Left ventricle myocardium inferior (tissue), 1 donor: ENCODE measurements around the gene ATG5. TPM values are rescaled to one million over a fixed set of nuclear protein-coding genes. Genes with fewer than 3 reads are reported as not detected.

Source experiments
- DNase-seq: peaks from one replicate; pipeline ENCODE4 v3.0.0-alpha.2; 2020
- H3K27ac ChIP-seq: fragments of 200-600 bp; replicated peaks from 2 replicates; pipeline ENCODE4 v1.8.0; 2021
- H3K27me3 ChIP-seq: fragments of 200-600 bp; 2 replicates; pipeline ENCODE4 v1.8.0; 2021; ENCODE audit warnings: low read depth
- H3K36me3 ChIP-seq: fragments of 200-600 bp; 2 replicates; pipeline ENCODE4 v1.8.0; 2021
- H3K4me1 ChIP-seq: fragments of 200-600 bp; 2 replicates; pipeline ENCODE4 v1.8.0; 2021
- H3K4me3 ChIP-seq: fragments of 200-600 bp; 2 replicates; pipeline ENCODE4 v1.8.0; 2021; ENCODE audit warnings: mild to moderate bottlenecking, moderate library complexity
- H3K9me3 ChIP-seq: fragments of 200-600 bp; replicated peaks from 2 replicates; pipeline ENCODE4 v1.8.0; 2021
- intact Hi-C: fragments of 100-400 bp; cut with micrococcal nuclease; formaldehyde crosslinking; loops from one replicate; pipeline ENCODE4 v1.11.0; 2022
- total RNA-seq: library from RNA; stranded (reverse); fragmentation: NEBNext Ultra II Directional; extraction: Animal tissue kit (Norgen Biotek cat#: 25700); gene quantifications from one replicate; pipeline ENCODE4 v1.2.1, GENCODE V29; 2021
- TF ChIP-seq, protein P1 (sequence below): fragments of 200-600 bp; IDR thresholded peaks from 2 replicates; pipeline ENCODE4 v1.8.0; 2021; ENCODE audit warnings: antibody characterized with exemption, mild to moderate bottlenecking, borderline replicate concordance
- donor health status: DM: no; HTN: yes; CAD: no; lungs with severe emphysema.

The ATG5 gene
- total RNA-seq, 1 donor from 2014 or later: 18.0 TPM

DNA sequence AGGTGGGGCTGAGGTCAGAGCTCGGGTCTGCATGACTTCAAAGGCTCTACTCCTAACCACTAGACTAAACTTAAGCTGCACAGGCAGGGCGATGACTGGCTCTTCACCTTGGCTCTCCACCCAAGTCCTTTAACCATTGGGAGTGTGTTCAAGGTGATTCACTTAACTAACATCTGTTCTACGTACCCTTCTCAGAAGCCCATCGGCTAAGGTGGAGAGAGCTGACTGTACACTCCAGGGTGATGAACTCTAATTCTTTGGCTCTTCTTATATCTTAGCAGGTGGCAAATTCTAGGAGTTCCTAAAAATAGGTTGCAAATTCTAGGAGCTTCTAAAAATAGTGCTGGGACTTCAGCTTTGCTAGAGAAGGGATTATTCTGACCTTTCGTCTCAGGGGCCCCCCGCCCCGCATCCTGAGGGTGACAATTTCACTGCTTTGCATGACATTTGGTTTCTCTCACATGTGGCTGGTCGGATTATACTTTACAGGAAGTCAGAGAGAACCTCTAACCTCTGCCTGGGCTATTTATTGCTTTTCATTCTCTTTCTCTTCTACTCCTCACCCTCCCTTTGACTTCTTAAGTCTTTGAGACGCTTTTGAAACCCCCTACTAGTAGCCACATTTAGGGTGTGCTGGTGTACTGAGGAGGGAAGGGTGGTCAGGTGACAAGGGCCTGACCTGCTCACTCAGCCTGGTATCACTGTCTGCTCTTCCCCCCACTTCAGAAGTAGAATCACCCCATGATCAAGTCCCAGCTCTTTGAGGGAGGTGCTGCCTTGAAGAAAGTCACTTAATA lies 183.9 kb downstream of the ATG5 start:
- Histone ChIP-seq H3K9me3 (no peaks in the 10 kb centered on the region), H3K4me3 (no peak overlapping the region), H3K36me3 (no peaks in the 10 kb centered on the region), H3K27me3 (peaks cover 16% of the 10 kb centered on the region), H3K4me1 (peaks cover 9% of the 10 kb centered on the region), H3K27ac (no peak overlapping the region)
- TF ChIP-seq, protein P1, sequence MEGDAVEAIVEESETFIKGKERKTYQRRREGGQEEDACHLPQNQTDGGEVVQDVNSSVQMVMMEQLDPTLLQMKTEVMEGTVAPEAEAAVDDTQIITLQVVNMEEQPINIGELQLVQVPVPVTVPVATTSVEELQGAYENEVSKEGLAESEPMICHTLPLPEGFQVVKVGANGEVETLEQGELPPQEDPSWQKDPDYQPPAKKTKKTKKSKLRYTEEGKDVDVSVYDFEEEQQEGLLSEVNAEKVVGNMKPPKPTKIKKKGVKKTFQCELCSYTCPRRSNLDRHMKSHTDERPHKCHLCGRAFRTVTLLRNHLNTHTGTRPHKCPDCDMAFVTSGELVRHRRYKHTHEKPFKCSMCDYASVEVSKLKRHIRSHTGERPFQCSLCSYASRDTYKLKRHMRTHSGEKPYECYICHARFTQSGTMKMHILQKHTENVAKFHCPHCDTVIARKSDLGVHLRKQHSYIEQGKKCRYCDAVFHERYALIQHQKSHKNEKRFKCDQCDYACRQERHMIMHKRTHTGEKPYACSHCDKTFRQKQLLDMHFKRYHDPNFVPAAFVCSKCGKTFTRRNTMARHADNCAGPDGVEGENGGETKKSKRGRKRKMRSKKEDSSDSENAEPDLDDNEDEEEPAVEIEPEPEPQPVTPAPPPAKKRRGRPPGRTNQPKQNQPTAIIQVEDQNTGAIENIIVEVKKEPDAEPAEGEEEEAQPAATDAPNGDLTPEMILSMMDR: no peak
- no peak for DNase-seq
- intact Hi-C loops: no loop called here

GRCh38 chr6:106138151-106138550 lies 187.4 kb downstream of the ATG5 start:
- Histone ChIP-seq H3K27me3 (no peaks in the 10 kb centered on the region), H3K27ac (no peak overlapping the region), H3K4me1 (peaks cover 9% of the 10 kb centered on the region), H3K9me3 (no peaks in the 10 kb centered on the region), H3K4me3 (no peak overlapping the region), H3K36me3 (no peaks in the 10 kb centered on the region)
- intact Hi-C loops: no loop called here
- DNase-seq: no peak
- TF ChIP-seq, protein P1: no peak

DNA sequence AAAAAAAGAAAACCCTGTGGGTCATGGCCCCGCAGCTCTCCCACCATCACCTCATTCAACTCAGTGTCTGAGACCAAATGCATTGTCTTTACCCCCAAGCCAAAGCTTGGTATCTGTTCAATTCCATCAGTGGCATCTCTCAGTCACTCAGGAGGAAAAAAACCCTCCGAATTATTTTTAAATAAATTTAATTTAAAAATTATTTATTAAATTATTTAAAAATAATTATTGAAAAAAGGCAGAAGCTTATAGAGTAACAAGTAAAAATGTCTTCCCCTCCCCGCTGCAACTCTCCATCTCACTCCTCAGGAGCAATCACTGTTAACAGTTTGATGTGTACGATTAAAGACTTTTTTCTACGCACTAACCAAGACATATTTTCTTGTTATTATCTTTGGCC lies 188.7 kb downstream of the ATG5 start:
- Histone ChIP-seq H3K4me1 (peaks cover 6% of the 10 kb centered on the region), H3K27ac (no peak overlapping the region), H3K27me3 (no peaks in the 10 kb centered on the region), H3K9me3 (no peaks in the 10 kb centered on the region), H3K4me3 (no peak overlapping the region), H3K36me3 (no peaks in the 10 kb centered on the region)
- no peak for DNase-seq
- intact Hi-C loops: no loop called here
- TF ChIP-seq, protein P1: no peak

GRCh38 chr6:106135911-106136571 lies 189.5 kb downstream of the ATG5 start:
- no peak for DNase-seq
- H3K9me3 ChIP-seq: no peaks in the 10 kb centered on the region
- intact Hi-C loops: no loop called here
- H3K27ac ChIP-seq: no peak overlapping the region
- no peaks in the 10 kb centered on the region for H3K36me3 ChIP-seq
- H3K4me1 ChIP-seq: no peaks in the 10 kb centered on the region
- TF ChIP-seq, protein P1: no peak
- no peaks in the 10 kb centered on the region for H3K27me3 ChIP-seq
- H3K4me3 ChIP-seq: no peak overlapping the region

- TF ChIP-seq, protein P1: no peak
- Histone ChIP-seq H3K4me1 (no peaks in the 10 kb centered on the region), H3K4me3 (no peak overlapping the region), H3K9me3 (no peaks in the 10 kb centered on the region), H3K27me3 (no peaks in the 10 kb centered on the region), H3K36me3 (no peaks in the 10 kb centered on the region), H3K27ac (no peak overlapping the region)
- intact Hi-C loops: no loop called here
- no peak for DNase-seq
Observed at GRCh38 chr6:106134906-106135634, 190.5 kb downstream of the ATG5 start.

Other genes with a start within 250 kb of the ATG5 start
- 0.85 TPM for gene PRDM1, start 239.4 kb downstream of the ATG5 start, total RNA-seq
- 1.3 TPM for gene CRYBG1, start 35.0 kb upstream of the ATG5 start, total RNA-seq